Stimulated activated CD8-positive, alpha-beta memory T cell treated with anti-CD3 and anti-CD28 coated beads, Interleukin-4, amount 100 ng/mL, for 1 hour (primary cell): Measurements from ENCODE around the gene SGCA.

Source experiments
- DNase-seq, 2 donors: peaks; one replicate each; pipeline ENCODE4 v3.0.0-alpha.2; 2020; ENCODE audit warnings: low read depth in 2 of 2, low spot score in 1 of 2

The SGCA gene

DNA sequence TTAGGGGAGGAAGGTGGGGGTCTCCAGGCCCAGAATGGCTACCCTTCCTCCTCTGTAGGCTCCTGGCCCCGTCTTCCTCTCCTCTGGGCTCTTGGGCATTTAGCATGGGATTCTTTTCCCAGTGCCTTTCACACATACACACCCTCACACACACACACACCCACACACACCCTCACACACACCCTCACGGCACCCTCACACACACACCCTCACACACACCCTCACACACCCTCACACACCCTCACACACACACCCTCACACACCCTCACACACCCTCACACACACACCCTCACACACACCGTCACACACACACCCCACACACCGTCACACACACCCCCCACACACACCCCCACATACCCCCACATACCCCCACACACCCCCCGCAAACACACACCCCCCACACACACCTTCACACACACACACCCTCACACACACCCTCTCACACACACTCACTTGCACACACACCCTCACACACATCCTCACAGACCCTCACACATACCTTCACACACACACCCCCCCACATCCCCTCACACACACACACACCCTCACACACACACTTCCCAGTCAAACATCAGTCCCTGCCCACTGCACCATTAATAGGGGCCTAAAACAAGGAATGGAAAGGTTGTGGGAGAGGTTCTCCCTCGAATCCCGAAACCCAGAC is 845 bp downstream of the SGCA start:
- no peak for DNase-seq

DNA sequence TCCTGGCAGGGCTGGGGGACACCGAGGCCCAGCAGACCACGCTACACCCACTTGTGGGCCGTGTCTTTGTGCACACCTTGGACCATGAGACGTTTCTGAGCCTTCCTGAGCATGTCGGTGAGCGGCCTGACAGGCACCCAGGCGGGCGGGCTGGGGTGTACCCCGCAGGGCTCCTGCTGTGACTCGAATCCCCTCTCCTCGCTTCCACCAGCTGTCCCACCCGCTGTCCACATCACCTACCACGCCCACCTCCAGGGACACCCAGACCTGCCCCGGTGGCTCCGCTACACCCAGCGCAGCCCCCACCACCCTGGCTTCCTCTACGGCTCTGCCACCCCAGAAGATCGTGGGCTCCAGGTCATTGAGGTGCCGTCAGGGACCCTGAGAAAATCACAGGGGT is 1.6 kb downstream of the SGCA start:
- no peak for DNase-seq

DNA sequence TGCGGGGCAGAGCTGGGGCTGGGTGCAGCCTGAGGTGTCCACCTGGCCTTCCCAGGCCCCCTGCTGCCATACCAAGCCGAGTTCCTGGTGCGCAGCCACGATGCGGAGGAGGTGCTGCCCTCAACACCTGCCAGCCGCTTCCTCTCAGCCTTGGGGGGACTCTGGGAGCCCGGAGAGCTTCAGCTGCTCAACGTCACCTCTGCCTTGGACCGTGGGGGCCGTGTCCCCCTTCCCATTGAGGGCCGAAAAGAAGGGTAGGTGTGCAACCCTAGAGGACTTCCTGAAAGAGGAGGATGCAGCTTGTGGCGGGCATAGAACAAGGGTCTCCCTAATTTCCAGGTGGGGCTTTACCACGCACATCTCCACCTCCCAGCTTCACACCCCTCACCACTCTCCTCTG is 2.5 kb downstream of the SGCA start:
- DNase-seq = no peak

DNA sequence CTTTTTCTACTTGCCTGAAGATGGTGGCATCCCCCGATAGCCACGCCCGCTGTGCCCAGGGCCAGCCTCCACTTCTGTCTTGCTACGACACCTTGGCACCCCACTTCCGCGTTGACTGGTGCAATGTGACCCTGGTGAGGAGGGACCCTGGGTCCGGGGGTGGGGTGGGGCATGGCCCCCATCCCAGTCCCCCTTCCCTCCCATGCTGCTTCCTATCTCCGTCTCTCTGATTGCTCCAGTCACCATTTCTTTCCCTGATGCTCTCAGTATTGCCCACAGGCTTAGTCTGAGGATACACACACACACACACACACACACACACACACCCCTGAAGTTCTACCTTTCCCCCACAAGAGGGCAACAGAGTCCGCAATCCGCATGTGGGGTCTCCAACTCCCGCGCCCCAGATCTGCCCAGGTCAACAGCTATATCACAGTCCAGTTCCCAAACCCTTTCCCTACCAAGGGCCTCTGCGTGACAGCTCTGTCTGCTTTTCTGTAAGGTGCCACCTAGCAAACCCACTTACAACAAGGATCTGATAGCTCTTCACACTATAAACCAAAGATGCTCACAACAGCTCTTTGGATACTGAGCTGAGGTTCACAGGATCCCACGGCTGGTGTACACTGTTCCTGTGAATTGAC is 3.4 kb downstream of the SGCA start:
- DNase-seq = no peak

DNA sequence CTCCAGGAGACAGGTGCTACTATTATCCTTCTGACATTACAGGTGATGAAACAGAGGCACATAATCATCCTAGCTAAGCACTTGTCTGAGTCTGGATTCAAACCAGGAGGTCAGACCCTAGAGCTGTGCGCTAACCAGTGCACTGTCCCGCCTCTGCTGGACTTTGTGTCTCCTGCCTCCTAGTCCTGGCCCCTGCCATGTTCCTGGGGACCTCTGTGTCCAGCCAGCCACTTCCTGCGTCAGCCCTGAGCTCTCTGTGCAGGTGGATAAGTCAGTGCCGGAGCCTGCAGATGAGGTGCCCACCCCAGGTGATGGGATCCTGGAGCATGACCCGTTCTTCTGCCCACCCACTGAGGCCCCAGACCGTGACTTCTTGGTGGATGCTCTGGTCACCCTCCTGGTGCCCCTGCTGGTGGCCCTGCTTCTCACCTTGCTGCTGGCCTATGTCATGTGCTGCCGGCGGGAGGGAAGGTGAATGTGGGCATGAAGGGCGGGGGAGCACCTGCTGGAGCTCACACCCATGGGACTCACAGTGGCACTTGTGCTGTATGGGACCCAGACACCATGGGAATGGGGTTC is 4.2 kb downstream of the SGCA start:
- no peak for DNase-seq

DNA sequence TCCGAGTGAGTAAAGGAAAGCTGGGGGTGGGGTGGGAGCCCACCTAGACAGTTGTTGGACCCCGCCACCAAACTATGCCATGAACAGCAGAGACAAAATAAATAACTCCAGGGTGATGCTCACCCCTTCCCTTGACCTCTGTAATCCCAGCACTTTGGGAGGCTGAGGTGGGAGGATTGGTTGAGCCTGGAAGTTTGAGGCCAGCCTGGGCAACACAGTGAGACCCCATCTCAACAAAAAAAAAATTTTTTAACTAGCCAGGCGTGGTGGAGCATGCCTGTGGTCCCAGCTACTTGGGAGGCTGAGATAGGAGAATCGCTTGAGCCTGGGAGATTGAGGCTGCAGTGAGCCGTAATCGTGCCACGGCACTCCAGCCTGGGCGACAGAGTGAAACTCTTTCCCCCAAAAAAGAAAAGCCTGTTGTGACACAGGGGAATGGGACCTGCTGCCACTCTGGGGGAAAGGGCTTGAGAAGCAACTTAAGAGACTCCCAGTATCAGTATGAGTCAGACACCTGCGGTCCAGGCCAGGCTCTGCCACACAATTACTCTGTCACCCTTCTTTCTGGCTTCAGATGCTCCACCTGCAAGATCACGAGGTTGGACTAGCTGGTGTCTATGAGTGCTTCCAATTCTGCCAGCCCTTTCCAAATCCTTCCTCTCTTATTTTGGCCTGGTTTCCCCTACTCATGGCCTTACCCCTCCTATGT is 5.0 kb downstream of the SGCA start:
- DNase-seq = no peak

DNA sequence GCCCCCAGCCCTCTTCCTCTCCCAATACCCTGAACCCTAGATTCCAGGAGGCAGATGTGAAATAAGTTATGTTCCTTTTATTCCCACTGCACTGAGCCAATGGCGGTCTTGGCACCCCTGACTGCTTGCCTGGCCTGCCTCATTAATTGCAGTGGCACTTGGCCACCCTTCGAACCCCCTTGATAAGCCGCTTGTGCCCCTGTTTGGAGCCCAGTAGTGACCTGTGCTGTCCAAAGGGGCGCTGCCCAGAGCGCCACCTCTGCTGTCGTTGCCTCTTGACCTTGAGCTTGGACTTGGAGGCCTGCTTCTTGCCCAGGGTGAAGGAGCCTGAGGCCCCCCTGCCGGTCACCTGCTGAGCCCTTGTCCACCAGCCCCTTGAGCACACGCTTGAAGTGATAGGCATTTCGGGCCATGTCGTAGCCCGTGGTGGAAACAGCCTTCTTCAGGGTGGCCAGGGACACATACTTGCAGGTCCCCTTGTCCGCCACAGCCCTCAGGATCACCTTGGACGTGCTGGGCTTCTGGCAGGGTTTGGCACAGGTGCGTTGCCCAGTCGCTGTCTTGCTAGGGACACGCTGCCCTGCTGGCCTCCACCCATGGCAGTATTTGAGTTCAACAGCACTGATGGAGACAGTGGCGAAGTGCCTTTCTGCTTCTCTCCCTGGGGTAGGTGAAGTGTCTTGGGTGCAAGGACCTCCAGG is 5.7 kb downstream of the SGCA start:
- no peak for DNase-seq

DNA sequence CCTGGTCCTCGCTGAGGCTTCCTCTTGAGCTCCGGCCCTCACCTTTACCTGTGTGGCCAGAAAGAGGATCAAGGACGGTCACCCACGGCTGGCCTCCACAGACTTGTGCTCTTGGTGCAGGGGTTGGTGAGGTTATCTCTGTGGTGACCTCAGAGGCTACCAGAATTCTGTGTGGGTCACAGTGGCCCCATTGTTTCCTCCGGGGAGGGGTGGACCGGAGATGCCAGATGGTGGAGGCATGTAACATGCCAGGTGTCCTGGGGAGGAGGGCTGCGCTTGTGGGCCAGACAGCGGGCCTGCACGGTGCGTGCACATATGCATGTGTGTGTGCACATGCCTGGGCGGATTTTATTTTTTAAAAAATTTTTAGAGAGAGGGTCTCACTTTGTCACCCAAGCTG is 6.3 kb downstream of the SGCA start:
- no peak for DNase-seq

DNA sequence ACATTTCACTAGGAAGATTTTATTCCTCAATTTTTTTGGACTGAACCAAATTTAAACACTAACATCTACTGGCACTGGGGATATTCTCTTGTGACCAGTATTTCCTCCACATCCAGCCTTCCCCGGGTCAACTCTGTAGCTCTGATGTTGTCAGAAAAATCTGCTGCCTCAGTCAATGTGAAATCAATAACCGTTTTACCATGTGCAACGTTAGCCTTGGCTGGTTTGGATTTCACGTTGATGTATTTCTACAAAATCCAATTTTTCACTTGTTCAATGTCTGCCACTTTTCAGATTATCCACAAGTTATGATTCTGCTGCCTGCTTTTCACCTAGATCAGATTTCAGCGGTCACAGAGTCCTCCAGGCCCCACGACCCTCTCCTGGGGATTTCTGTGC is 7.1 kb downstream of the SGCA start:
- no peak for DNase-seq

DNA sequence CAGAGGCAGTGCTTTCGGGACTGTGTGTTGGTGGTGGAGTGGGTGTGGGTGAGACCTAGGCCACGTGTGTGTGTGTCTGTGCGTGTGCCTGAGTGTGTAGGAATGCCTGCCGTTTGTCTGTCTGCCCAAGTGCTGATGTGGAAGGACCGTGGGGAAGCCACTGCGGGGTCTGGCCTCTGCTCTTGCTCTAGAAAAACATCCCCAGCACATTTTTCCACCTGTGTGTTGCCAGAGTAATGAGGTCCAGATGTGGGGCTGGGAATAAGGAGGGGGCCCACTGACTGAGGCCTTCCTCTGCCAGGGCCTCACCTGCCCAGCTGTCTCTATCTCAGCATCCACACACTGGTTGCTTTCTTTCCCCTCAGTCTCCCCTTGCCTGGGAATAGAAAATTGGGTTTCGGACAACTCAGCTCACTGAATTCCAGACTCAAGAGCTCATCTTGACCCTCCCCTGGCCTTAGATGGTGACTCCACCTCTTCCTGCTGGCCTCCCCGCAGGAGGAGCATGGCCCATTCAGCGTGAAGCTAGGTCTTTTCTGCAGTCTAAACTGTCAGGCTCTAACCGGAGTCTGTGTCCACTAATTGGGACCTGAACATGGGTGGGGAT is 7.6 kb downstream of the SGCA start:
- no peak for DNase-seq

DNA sequence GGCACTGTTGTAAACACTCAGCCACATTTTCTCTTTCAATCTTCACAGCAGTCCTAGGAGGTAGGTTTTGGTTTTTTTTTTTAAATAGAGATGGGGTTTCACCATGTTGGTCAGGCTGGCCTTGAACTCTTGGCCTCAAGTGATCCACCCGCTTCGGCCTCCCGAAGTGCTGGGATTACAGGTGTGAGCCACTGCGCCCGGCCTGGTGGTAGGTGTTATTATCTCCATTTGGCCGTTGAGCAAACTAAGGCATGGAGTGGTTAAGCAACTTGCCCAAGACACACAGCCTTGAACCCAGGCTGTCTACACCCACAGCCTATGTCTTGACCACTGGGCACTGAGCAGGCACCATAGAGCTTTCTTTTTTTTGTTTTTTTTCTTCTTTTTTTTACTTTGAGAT is 8.6 kb downstream of the SGCA start:
- no peak for DNase-seq

DNA sequence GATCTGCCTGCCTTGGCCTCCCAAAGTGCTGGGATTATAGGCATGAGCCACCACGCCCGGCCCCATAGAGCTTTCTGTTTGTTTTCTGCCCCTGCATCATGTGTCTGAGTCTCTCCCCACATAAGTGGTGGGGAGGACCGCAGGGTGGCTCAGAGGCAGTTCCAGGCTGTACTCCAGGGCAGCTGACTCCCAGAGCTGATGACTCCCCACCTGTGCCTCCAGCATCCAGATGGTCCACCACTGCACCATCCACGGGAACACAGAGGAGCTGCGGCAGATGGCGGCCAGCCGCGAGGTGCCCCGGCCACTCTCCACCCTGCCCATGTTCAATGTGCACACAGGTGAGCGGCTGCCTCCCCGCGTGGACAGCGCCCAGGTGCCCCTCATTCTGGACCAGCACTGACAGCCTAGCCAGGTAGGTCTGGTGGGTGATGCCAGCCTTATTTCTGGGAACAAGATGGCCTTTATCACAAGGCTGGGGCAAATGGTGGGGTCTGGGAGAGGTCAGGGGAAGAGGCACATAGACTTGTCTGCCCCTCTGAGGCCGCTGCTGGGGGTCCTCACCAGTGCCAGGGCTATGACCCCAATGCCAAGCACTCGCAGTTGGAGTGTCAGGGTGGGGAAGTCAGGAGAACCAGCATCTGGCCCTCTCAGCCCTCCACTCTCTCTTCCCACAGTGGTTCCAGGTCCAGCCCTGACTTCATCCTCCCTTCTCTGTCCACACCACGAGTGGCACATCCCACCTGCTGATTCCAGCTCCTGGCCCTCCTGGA is 9.4 kb downstream of the SGCA start:
- no peak for DNase-seq

DNA sequence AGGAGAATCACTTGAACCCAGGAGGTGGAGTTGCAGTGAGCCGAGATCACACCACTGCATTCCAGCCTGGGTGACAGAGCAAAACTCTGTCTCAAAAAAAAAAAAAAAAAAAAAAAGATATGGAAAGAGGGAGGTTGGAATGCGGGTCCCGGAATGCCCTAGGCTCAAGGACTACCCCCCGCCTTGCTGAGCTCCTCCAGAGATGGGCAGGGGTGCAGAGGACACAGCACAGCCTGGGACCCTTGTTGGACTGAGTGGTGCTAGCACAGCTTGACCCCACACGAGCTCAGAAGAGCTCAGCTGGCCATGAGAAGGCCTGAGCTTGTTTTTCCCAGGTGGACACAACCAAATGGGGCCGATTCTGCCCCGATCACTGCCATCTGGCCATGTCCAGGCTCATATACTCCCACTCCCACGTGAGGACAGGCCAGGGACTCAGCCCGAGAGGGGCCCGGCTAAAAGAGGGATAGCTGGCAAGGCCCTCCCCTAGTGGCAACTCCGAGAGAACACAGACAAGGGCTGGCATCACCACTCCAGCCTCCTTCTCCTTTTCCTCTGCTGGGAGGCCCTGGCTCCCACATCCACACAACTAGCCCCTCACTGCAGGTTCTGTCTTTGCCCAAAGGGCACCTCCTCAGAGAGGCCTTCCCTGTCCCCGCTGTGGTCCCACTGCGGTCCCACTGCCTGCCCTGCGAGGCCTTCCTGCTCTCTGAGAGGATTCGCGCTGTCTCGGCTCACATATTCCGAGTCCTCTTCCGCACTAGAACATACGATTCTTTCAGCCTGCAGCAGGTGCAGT is 11.0 kb downstream of the SGCA start:
- DNase-seq = no peak

DNA sequence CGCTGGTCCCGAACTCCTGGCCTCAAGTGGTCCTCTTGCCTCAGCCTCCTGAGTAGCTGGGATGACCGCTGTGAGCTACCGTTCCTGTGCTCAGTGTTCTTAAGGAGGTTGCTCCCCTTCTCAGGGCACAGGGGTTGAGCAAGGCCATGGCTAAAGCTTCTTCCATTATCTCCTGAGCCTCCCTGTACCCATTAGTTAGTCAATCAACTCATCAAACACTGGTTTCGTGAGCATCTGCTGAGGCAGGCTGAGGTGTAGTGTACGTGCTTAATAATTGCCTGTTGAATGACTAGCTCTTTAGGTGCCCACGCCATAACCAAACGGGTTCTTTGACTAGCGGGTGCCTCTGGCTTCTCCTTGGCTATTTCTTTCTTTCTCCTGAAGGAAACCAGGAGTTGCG is 11.7 kb downstream of the SGCA start:
- no peak for DNase-seq

DNA sequence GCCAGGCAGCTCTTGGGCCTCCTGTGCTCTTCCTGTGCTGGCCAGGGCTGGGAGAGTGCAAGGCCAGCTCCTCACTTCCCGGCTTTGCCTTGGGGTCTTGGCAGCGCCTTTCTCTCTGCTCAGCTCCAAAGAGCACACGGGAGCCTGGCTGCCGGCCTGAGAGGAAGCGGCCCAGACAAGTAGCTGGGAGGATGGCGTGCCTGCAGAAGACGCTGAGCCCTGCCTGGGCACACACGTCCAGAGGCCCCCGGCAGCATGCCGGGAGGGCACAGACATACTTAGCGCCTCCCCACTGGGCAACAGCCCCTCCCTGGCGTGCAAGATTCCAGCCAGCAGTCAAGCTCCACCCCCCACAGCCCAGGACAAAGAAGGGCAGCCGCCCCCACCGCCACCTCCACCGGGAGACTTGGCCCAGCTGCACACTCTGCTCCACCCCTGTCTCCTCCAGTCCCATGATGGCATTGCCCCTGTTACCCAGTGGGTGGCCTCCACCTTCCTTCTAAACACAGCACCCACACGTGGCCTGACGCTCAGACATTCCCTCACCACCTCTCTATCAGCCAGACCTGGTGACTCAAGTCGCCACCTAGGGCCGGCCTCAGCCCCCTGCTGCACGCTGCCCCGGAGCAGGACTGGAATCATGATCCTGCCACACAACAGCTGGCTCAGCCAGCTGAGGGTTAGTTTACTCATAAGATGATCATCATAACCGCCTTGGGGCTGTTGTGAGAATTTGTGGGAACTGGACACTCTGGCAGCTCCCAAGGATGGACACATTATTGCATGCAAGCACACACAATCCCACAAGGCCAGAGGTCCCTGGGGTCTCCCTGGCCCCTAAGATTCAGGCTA is 12.4 kb downstream of the SGCA start:
- peak in 1 of 2 donors; percentile 17 for DNase-seq

DNA sequence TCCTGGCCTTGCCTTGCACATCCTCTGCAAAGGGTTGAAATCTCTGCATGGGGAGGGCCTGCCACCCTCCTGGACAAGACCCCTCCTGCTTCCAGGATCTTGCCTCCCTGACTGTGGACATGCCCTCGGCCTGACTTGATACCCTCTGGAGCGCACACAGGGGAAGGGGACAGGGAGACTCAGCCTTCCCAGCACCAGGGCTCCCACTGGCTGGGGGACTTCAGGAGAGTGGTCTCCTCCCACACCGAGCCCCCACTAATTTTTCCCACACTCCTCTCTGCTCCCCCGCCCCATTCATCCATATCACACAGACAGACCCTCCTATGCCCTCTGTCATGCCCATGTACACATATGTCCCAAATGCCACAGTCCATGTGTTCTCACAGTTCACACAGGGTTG is 14.3 kb downstream of the SGCA start:
- DNase-seq = no peak

DNA sequence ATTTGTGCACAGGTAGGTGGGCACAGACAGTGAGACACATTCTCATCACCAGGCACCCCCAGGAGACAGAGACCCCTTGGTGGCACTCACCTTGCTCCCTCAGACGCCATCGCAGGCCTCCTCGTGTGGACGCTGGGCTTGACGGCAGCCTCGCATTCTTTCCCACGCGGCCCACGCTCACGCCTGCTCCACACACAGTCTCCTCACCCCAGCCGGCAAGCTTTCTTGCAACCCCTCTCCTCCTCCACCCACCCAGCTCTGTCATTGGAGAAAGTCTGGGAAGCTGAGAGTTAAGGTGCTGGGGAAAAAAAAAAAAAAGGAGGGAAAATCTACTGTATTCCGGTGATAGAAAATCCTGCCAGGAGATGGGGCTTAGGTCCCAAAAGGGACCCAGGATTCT is 14.8 kb downstream of the SGCA start:
- DNase-seq = no peak

DNA sequence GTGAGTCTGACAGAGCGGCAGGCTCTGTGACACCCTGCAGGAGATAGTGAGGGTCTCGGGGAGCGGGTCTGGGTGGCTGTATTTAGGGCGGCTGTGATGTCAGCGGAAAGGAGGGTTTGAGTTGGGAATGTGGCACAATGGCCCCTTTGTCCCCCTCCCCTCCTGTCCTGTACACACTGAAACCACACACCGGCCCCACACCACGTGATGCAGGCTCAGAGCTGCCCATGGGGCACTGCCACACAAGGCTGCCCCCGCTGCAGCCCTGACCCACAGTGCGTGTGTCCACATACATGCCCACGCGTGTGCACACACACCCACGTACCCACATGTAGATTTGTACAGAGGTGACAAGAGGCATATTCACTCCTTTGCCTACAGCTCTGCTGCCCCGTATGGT is 15.3 kb downstream of the SGCA start:
- no peak for DNase-seq
